Epithelial cell of esophagus (primary cell): Measurements from ENCODE around the gene KLHL29.

ENCODE experiments used
- DNase-seq: peaks from one replicate; pipeline ENCODE4 v3.0.0; 2010; ENCODE audit warnings: low read depth
- H3K4me3 ChIP-seq: 2 replicates; pipeline ENCODE4 v1.5.1; 2011; ENCODE audit warnings: mild to moderate bottlenecking, low read length, control low read depth
- CTCF ChIP-seq: IDR thresholded peaks from 2 replicates; pipeline ENCODE4 v1.5.1; 2011; ENCODE audit warnings: low read depth, mild to moderate bottlenecking, low read length, control low read depth, inconsistent platforms; ENCODE audit not compliant: insufficient read depth; ENCODE audit errors: missing control alignments

KLHL29 gene

GRCh38 chr2:23627236-23628009 is 242.4 kb downstream of the KLHL29 start:
- H3K4me3 ChIP-seq = no peak overlapping the region
- TF ChIP-seq CTCF = no peak
- DNase-seq = no peak

- TF ChIP-seq CTCF = no peak
- no peak for DNase-seq
- H3K4me3 ChIP-seq = no peak overlapping the region
Observed at GRCh38 chr2:23628926-23629771, 244.2 kb downstream of the KLHL29 start.

GRCh38 chr2:23629772-23630480 is 244.9 kb downstream of the KLHL29 start:
- TF ChIP-seq CTCF = no peak
- no peak for DNase-seq
- no peak overlapping the region for H3K4me3 ChIP-seq

GRCh38 chr2:23630961-23631360 is 246.0 kb downstream of the KLHL29 start:
- no peak overlapping the region for H3K4me3 ChIP-seq
- TF ChIP-seq CTCF = no peak
- DNase-seq = no peak

GRCh38 chr2:23631389-23631788 is 246.4 kb downstream of the KLHL29 start:
- DNase-seq = no peak
- no peak overlapping the region for H3K4me3 ChIP-seq
- no peak for TF ChIP-seq CTCF

GRCh38 chr2:23632386-23632785 is 247.4 kb downstream of the KLHL29 start:
- TF ChIP-seq CTCF = no peak
- no peak overlapping the region for H3K4me3 ChIP-seq
- no peak for DNase-seq
